BLaER1 treated with 17β-estradiol and CSF1 and Interleukin-3, amounts not matched to agents 10 nM and 100 nM (cell line): Measurements from ENCODE around the gene TUNAR.
A peak's percentile ranks its signal among the peaks of the same experiment; 100 is the strongest.

Experiments used
- H3K27ac ChIP-seq, 11 experiments: shearing (Covaris generic); formaldehyde crosslinking; 2 replicates each; pipeline ENCODE4 v1.8.1; 2022
- H3K27me3 ChIP-seq, 11 experiments: shearing (Covaris generic); formaldehyde crosslinking; 2 replicates each; pipeline ENCODE4 v1.8.1; 2022
- H3K36me3 ChIP-seq, 11 experiments: shearing (Covaris generic); formaldehyde crosslinking; 2 replicates each; pipeline ENCODE4 v1.8.1; 2022
- H3K4me1 ChIP-seq, 10 experiments: shearing (Covaris generic); formaldehyde crosslinking; 2 replicates each; pipeline ENCODE4 v1.8.1; 2022
- H3K4me2 ChIP-seq, 11 experiments: shearing (Covaris generic); formaldehyde crosslinking; 2 replicates each; pipeline ENCODE4 v1.8.1; 2022
- H3K4me3 ChIP-seq, 10 experiments: shearing (Covaris generic); formaldehyde crosslinking; 2 replicates each; pipeline ENCODE4 v1.8.1; 2022
- H3K9ac ChIP-seq, 11 experiments: shearing (Covaris generic); formaldehyde crosslinking; 2 replicates each; pipeline ENCODE4 v1.8.1; 2022
- H3K9me3 ChIP-seq, 11 experiments: shearing (Covaris generic); formaldehyde crosslinking; replicated peaks in 1 of 11; 2 replicates each; pipeline ENCODE4 v1.8.1; 2022
- H4K20me1 ChIP-seq, 11 experiments: shearing (Covaris generic); formaldehyde crosslinking; 2 replicates each; pipeline ENCODE4 v1.8.1; 2022
- Cebpa-rat ChIP-seq, 11 experiments: shearing (Covaris generic); IDR thresholded peaks; 2 replicates each; pipeline ENCODE4 v1.8.1; 2022

The TUNAR gene

GRCh38 chr14:95885278-95885677 lies 8.6 kb downstream of the TUNAR start:
- peaks cover 0 to 16% (median 0%) of the 10 kb centered on the region in 11 experiments; a peak in 5 of 22 replicates for H3K27me3 ChIP-seq
- no peak overlapping the region for H3K4me3 ChIP-seq
- peaks cover 26 to 98% (median 60%) of the 10 kb centered on the region in 10 experiments for H3K4me1 ChIP-seq
- H3K9me3 ChIP-seq, result no peaks in the 10 kb centered on the region
- H3K4me2 ChIP-seq, result peak overlapping the region; percentile 19 to 66 (median 55); a peak in 20 of 22 replicates
- no peak overlapping the region for H3K27ac ChIP-seq
- no peak overlapping the region for H3K9ac ChIP-seq
- H3K36me3 ChIP-seq, result no peaks in the 10 kb centered on the region
- H4K20me1 ChIP-seq, result peaks cover 0 to 4% (median 0%) of the 10 kb centered on the region in 11 experiments; a peak in 2 of 22 replicates
- no peak for TF ChIP-seq Cebpa-rat (IDR thresholded peaks at IDR 0.05)

GRCh38 chr14:95885866-95886265 lies 9.2 kb downstream of the TUNAR start:
- Histone ChIP-seq H3K4me3 (no peak overlapping the region), H3K9ac (no peak overlapping the region), H4K20me1 (peaks cover 0 to 4% (median 0%) of the 10 kb centered on the region in 11 experiments; a peak in 2 of 22 replicates), H3K4me2 (peak overlapping the region; percentile 14 to 66 (median 39); a peak in 16 of 22 replicates), H3K27me3 (peaks cover 0 to 13% (median 0%) of the 10 kb centered on the region in 11 experiments; a peak in 5 of 22 replicates), H3K9me3 (no peaks in the 10 kb centered on the region), H3K4me1 (peaks cover 29 to 98% (median 66%) of the 10 kb centered on the region in 10 experiments), H3K36me3 (no peaks in the 10 kb centered on the region), H3K27ac (no peak overlapping the region)
- TF ChIP-seq Cebpa-rat (IDR thresholded peaks at IDR 0.05), result no peak

- H3K4me2 ChIP-seq, result peak overlapping the region in 10 of 11 experiments; percentile 14 to 62 (median 32); a peak in 13 of 22 replicates
Measured at GRCh38 chr14:95886366-95887056, 9.9 kb downstream of the TUNAR start.

GRCh38 chr14:95887351-95887750 lies 10.7 kb downstream of the TUNAR start:
- H3K9me3 ChIP-seq, result no peaks in the 10 kb centered on the region
- peak overlapping the region in 3 of 11 experiments; percentile 55 to 60 (median 57); a peak in 3 of 22 replicates for H3K4me2 ChIP-seq
- H3K27me3 ChIP-seq, result 0 out of 22 replicates have a peak, but pooled peaks cover 0 to 2% (median 0%) of the 10 kb centered on the region in 11 experiments
- H3K9ac ChIP-seq, result no peak overlapping the region
- H3K27ac ChIP-seq, result no peak overlapping the region
- H3K4me3 ChIP-seq, result no peak overlapping the region
- peaks cover 38 to 99% (median 81%) of the 10 kb centered on the region in 10 experiments for H3K4me1 ChIP-seq
- no peaks in the 10 kb centered on the region for H3K36me3 ChIP-seq
- no peak for TF ChIP-seq Cebpa-rat (IDR thresholded peaks at IDR 0.05)
- H4K20me1 ChIP-seq, result peaks cover 0 to 2% (median 0%) of the 10 kb centered on the region in 11 experiments; a peak in 2 of 22 replicates

More at GRCh38 chr14:95886366-95887056, 9.9 kb downstream of the TUNAR start:
- Histone ChIP-seq H3K9me3 (no peaks in the 10 kb centered on the region), H3K9ac (no peak overlapping the region), H3K27ac (no peak overlapping the region), H3K27me3 (peaks cover 0 to 7% (median 0%) of the 10 kb centered on the region in 11 experiments; a peak in 2 of 22 replicates), H3K4me3 (no peak overlapping the region), H3K36me3 (no peaks in the 10 kb centered on the region), H3K4me1 (peaks cover 30 to 98% (median 73%) of the 10 kb centered on the region in 10 experiments), H4K20me1 (peaks cover 0 to 4% (median 0%) of the 10 kb centered on the region in 11 experiments; a peak in 2 of 22 replicates)
- TF ChIP-seq Cebpa-rat (IDR thresholded peaks at IDR 0.05), result no peak

- H3K9ac ChIP-seq, result peak overlapping the region in 5 of 11 experiments; percentile 1 to 60 (median 43); a peak in 7 of 22 replicates
- no peaks in the 10 kb centered on the region; a peak in 1 of 22 replicates for H3K27me3 ChIP-seq
- peak overlapping the region; percentile 71 to 92 (median 89) for H3K4me2 ChIP-seq
- H3K4me3 ChIP-seq, result peak overlapping the region in 3 of 10 experiments; percentile 18 to 32 (median 28); a peak in 1 of 20 replicates
- TF ChIP-seq Cebpa-rat (IDR thresholded peaks at IDR 0.05), result no peak
- H4K20me1 ChIP-seq, result no peaks in the 10 kb centered on the region; a peak in 1 of 22 replicates
- H3K36me3 ChIP-seq, result no peaks in the 10 kb centered on the region
- peak overlapping the region in 5 of 11 experiments; percentile 34 to 78 (median 68); a peak in 10 of 22 replicates for H3K27ac ChIP-seq
- H3K4me1 ChIP-seq, result peaks cover 38 to 97% (median 82%) of the 10 kb centered on the region in 10 experiments
- no peaks in the 10 kb centered on the region for H3K9me3 ChIP-seq
Measured at GRCh38 chr14:95889236-95889979, 12.8 kb downstream of the TUNAR start.

- Histone ChIP-seq H3K27me3 (no peaks in the 10 kb centered on the region; a peak in 1 of 22 replicates), H3K27ac (peak overlapping the region in 1 of 11 experiments; percentile 3; a peak in 1 of 22 replicates), H3K9me3 (no peaks in the 10 kb centered on the region), H3K4me2 (peak overlapping the region in 10 of 11 experiments; percentile 4 to 90 (median 68); a peak in 15 of 22 replicates), H3K36me3 (no peaks in the 10 kb centered on the region), H4K20me1 (no peaks in the 10 kb centered on the region), H3K9ac (no peak overlapping the region), H3K4me3 (no peak overlapping the region), H3K4me1 (peaks cover 27 to 97% (median 82%) of the 10 kb centered on the region in 10 experiments)
- TF ChIP-seq Cebpa-rat (IDR thresholded peaks at IDR 0.05), result no peak
Measured at GRCh38 chr14:95891742-95892141, 15.1 kb downstream of the TUNAR start.

- no peaks in the 10 kb centered on the region for H4K20me1 ChIP-seq
- H3K4me2 ChIP-seq, result peak overlapping the region; percentile 4 to 90 (median 44); a peak in 15 of 22 replicates
- no peak overlapping the region for H3K9ac ChIP-seq
- no peaks in the 10 kb centered on the region for H3K36me3 ChIP-seq
- 0 out of 22 replicates have a peak overlapping the region, but pooled peaks of 1 of the 11 experiments have one; percentile 3 for H3K27ac ChIP-seq
- H3K27me3 ChIP-seq, result no peaks in the 10 kb centered on the region; a peak in 1 of 22 replicates
- no peak for TF ChIP-seq Cebpa-rat (IDR thresholded peaks at IDR 0.05)
- H3K9me3 ChIP-seq, result no peaks in the 10 kb centered on the region
- H3K4me3 ChIP-seq, result no peak overlapping the region
- H3K4me1 ChIP-seq, result peaks cover 27 to 97% (median 78%) of the 10 kb centered on the region in 10 experiments
Measured at GRCh38 chr14:95892142-95892541, 15.5 kb downstream of the TUNAR start.

- H3K27me3 ChIP-seq, result no peaks in the 10 kb centered on the region; a peak in 1 of 22 replicates
- H4K20me1 ChIP-seq, result no peaks in the 10 kb centered on the region
- H3K36me3 ChIP-seq, result no peaks in the 10 kb centered on the region
- no peak overlapping the region for H3K27ac ChIP-seq
- no peak overlapping the region for H3K9ac ChIP-seq
- H3K4me2 ChIP-seq, result peak overlapping the region in 9 of 11 experiments; percentile 19 to 89 (median 56); a peak in 18 of 22 replicates
- H3K4me1 ChIP-seq, result peaks cover 16 to 75% (median 57%) of the 10 kb centered on the region in 10 experiments
- no peak for TF ChIP-seq Cebpa-rat (IDR thresholded peaks at IDR 0.05)
- H3K9me3 ChIP-seq, result peaks cover 0 to 9% (median 6%) of the 10 kb centered on the region in 11 experiments; a peak in 8 of 22 replicates
- no peak overlapping the region for H3K4me3 ChIP-seq
Measured at GRCh38 chr14:95895720-95896119, 19.1 kb downstream of the TUNAR start.
